CD4-positive, alpha-beta T cell treated with Interleukin-12 subunit alpha and Interleukin-12 subunit beta, for 1 hour (primary cell): ENCODE results near the gene HYOU1.
"Not testable (repeated sequence)": the region's sequence is repeated elsewhere in the genome, so short reads cannot be mapped to it uniquely, and the experiment has no call there.

Source experiments
- DNase-seq: peaks from one replicate; pipeline ENCODE4 v3.0.0-alpha.2; 2020

Gene HYOU1

GRCh38 chr11:119017377-119017776 is 39.6 kb downstream of the HYOU1 start:
- DNase-seq: not testable (repeated sequence)

- DNase-seq: no peak
Observed at GRCh38 chr11:119016216-119017009, 40.6 kb downstream of the HYOU1 start.

- no peak for DNase-seq
Observed at GRCh38 chr11:119015054-119015611, 41.9 kb downstream of the HYOU1 start.

GRCh38 chr11:119014209-119014924 is 42.6 kb downstream of the HYOU1 start:
- no peak for DNase-seq

- DNase-seq: no peak
Observed at GRCh38 chr11:119012629-119013170, 44.3 kb downstream of the HYOU1 start.

GRCh38 chr11:119011476-119012053 is 45.4 kb downstream of the HYOU1 start:
- no peak for DNase-seq

GRCh38 chr11:119006656-119007055 is 50.3 kb downstream of the HYOU1 start:
- no peak for DNase-seq

GRCh38 chr11:119000906-119001305 is 56.1 kb downstream of the HYOU1 start:
- DNase-seq: no peak

- DNase-seq: no peak
Observed at GRCh38 chr11:118998822-118999221, 58.2 kb downstream of the HYOU1 start.

- no peak for DNase-seq
Observed at GRCh38 chr11:118998388-118998717, 58.7 kb downstream of the HYOU1 start.

- DNase-seq: peak; percentile 96
Observed at GRCh38 chr11:118997627-118998387, 59.2 kb downstream of the HYOU1 start, which contains the start of gene CENATAC. Gene CENATAC, plus strand, starts transcription at chr11:118998138. Its CDS starts 60 bp downstream, at chr11:118998198.

- DNase-seq: peak; percentile 50
Observed at GRCh38 chr11:118996926-118997626, 59.9 kb downstream of the HYOU1 start.
